OCI-LY1 (cell line): ENCODE measurements around the gene TNNT2.

ENCODE experiments used
- EZH2 ChIP-seq: fragments of 200-600 bp; sonication (generic), shearing (Covaris generic); IDR thresholded peaks from 2 replicates; pipeline ENCODE4 v1.8.0; 2017; ENCODE audit warnings: borderline replicate concordance, mixed run types, mild to moderate bottlenecking, antibody characterized with exemption, low read length, moderate library complexity, mixed read lengths
- TF ChIP-seq, protein P1 (sequence below): fragments of 200-600 bp; sonication (generic), shearing (Covaris generic); IDR thresholded peaks from 2 replicates; pipeline ENCODE4 v1.5.1; 2017; ENCODE audit warnings: mild to moderate bottlenecking, antibody characterized with exemption, low read length, moderate library complexity, mixed read lengths

DNA sequence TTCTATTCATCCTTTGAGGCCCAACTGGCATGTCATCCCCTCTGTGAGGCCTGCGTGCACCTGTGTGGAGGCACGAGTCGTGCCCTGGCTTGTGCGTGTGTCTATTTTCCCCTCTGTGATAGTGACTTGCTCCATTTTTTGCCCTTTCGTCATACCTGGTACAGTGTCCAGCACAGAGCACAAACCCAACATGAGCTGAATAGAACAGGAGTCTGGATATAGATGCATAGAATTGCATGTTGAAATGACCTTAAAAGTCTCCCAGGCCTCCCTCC, 32.5 kb downstream of the TNNT2 start:
- TF ChIP-seq, protein P1, sequence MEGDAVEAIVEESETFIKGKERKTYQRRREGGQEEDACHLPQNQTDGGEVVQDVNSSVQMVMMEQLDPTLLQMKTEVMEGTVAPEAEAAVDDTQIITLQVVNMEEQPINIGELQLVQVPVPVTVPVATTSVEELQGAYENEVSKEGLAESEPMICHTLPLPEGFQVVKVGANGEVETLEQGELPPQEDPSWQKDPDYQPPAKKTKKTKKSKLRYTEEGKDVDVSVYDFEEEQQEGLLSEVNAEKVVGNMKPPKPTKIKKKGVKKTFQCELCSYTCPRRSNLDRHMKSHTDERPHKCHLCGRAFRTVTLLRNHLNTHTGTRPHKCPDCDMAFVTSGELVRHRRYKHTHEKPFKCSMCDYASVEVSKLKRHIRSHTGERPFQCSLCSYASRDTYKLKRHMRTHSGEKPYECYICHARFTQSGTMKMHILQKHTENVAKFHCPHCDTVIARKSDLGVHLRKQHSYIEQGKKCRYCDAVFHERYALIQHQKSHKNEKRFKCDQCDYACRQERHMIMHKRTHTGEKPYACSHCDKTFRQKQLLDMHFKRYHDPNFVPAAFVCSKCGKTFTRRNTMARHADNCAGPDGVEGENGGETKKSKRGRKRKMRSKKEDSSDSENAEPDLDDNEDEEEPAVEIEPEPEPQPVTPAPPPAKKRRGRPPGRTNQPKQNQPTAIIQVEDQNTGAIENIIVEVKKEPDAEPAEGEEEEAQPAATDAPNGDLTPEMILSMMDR = no peak
- no peak for TF ChIP-seq EZH2
